ENCODE measurements around the gene NDUFA6. TPM values are rescaled to one million over a fixed set of nuclear protein-coding genes. Genes with fewer than 3 reads are reported as not detected.

Gene NDUFA6
- total RNA-seq, 4 donors from 2014 or later = 117 to 139 (median 125) TPM

DNA sequence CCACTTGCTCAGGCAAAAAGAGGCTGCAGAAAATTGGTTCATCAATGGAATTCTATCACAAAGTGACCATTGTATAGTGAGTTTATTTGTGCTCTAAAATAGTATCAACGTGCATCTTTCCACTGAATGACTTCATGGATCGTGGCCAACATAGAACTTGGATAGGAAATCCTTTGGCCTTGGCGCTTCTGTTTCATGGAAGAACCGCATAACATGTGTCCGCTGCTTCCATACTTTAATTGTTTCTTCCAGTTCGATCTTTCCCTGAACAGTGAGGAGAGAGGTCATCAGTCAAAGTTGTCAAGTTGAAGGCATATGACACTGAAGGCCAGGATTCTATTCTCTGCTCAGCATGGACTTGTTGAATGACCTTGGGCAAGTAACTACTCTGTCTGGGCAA is 4.5 kb downstream of the NDUFA6 start:
- no peak for DNase-seq
- Histone ChIP-seq H3K4me3 (no peak overlapping the region), H3K27me3 (no peaks in the 10 kb centered on the region), H3K9me3 (no peaks in the 10 kb centered on the region), H3K36me3 (peaks cover 0 to 46% of the 10 kb centered on the region in 2 donors), H3K4me1 (peaks cover 26 to 43% of the 10 kb centered on the region in 2 donors), H3K27ac (peak overlapping the region; percentile 6 to 57 (median 32))
- ATAC-seq = no peak
- intact Hi-C loops (cut with DNase I; ENCODE audit: low total_unique reads) = loop anchor here (10.0 kb wide), 1 partner anchor 801 kb away; the partner anchor contains the start of gene RANGAP1
- in situ Hi-C loops (cut with MboI; ENCODE audit: low sequenced_read_pairs in 4 of 4) = loop anchor here in 1 of 4 donors (25.0 kb wide), 1 partner anchor 351 kb away; the partner anchor contains the start of gene NFAM1
- TF ChIP-seq, protein P1, sequence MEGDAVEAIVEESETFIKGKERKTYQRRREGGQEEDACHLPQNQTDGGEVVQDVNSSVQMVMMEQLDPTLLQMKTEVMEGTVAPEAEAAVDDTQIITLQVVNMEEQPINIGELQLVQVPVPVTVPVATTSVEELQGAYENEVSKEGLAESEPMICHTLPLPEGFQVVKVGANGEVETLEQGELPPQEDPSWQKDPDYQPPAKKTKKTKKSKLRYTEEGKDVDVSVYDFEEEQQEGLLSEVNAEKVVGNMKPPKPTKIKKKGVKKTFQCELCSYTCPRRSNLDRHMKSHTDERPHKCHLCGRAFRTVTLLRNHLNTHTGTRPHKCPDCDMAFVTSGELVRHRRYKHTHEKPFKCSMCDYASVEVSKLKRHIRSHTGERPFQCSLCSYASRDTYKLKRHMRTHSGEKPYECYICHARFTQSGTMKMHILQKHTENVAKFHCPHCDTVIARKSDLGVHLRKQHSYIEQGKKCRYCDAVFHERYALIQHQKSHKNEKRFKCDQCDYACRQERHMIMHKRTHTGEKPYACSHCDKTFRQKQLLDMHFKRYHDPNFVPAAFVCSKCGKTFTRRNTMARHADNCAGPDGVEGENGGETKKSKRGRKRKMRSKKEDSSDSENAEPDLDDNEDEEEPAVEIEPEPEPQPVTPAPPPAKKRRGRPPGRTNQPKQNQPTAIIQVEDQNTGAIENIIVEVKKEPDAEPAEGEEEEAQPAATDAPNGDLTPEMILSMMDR (IDR thresholded peaks at IDR 0.05 in 4 of 5, conservative IDR thresholded peaks at IDR 0.05 in 1 of 5) = no peak
- TF ChIP-seq POLR2A (IDR thresholded peaks at IDR 0.05) = no peak

DNA sequence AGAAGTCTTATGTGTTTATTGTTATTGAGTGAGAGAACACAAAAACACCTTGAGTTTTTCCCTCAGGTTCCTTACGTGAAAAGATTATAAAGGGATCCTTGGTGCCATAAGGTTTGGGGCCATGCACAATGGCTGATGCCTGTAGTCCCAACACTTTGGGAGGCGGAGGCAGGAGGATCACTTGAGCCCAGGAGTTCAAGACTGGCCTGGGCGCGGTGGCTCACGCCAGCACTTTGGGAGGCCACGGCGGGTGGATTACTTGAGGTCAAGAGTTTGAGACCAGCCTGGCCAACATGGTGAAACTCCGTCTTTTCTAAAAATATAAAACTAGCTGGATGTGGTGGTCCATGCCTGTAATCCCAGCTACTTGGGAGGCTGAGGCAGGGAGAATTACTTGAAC is 5.7 kb downstream of the NDUFA6 start:
- Histone ChIP-seq H3K4me1 (peaks cover 33 to 47% of the 10 kb centered on the region in 2 donors), H3K27ac (peak overlapping the region in 2 of 4 donors; percentile 14 to 27), H3K27me3 (no peaks in the 10 kb centered on the region), H3K36me3 (peaks cover 0 to 46% of the 10 kb centered on the region in 2 donors), H3K9me3 (no peaks in the 10 kb centered on the region), H3K4me3 (no peak overlapping the region)
- in situ Hi-C loops (cut with MboI; ENCODE audit: low sequenced_read_pairs in 4 of 4) = loop anchor here in 1 of 4 donors (25.0 kb wide), 1 partner anchor 352 kb away; the partner anchor contains the start of gene NFAM1
- DNase-seq = no peak
- TF ChIP-seq POLR2A (IDR thresholded peaks at IDR 0.05) = no peak
- TF ChIP-seq, protein P1 (IDR thresholded peaks at IDR 0.05 in 4 of 5, conservative IDR thresholded peaks at IDR 0.05 in 1 of 5) = no peak
- intact Hi-C loops (cut with DNase I; ENCODE audit: low total_unique reads) = loop anchor here (10.0 kb wide), 1 partner anchor 800 kb away; the partner anchor contains the start of gene RANGAP1
- ATAC-seq = no peak

DNA sequence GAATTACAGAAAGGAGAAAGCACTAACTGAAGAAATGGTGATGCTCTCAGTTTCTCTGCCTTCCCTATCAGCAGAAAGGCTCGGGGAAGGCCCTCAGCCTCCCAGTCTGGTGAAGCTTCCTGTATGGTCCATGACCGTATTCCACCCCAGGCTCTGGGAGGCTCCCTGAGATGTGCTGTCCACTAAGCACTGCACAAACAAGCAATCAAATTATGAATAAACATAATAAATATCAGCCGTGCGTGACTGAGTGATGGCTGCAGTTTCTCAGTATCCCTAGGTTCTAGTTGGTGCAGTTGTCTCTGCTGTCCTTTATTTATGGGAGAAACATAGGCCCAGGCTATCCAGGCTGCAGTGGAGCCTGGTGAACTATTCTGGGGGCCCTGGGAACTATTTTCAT is 7.5 kb downstream of the NDUFA6 start:
- in situ Hi-C loops (cut with MboI; ENCODE audit: low sequenced_read_pairs in 4 of 4) = loop anchor here in 1 of 4 donors (25.0 kb wide), 1 partner anchor 354 kb away; the partner anchor contains the start of gene NFAM1
- no peak for DNase-seq
- ATAC-seq = no peak
- H3K4me3 ChIP-seq = no peak overlapping the region
- H3K27me3 ChIP-seq = no peaks in the 10 kb centered on the region
- peaks cover 0 to 46% of the 10 kb centered on the region in 2 donors for H3K36me3 ChIP-seq
- H3K27ac ChIP-seq = peak overlapping the region in 3 of 4 donors; percentile 20 to 46 (median 22)
- peaks cover 31 to 45% of the 10 kb centered on the region in 2 donors for H3K4me1 ChIP-seq
- H3K9me3 ChIP-seq = no peaks in the 10 kb centered on the region
- no peak for TF ChIP-seq POLR2A (IDR thresholded peaks at IDR 0.05)
- TF ChIP-seq, protein P1 (IDR thresholded peaks at IDR 0.05 in 4 of 5, conservative IDR thresholded peaks at IDR 0.05 in 1 of 5) = no peak
- intact Hi-C loops (cut with DNase I; ENCODE audit: low total_unique reads) = loop anchor here (10.0 kb wide), 1 partner anchor 798 kb away; the partner anchor contains the start of gene RANGAP1

DNA sequence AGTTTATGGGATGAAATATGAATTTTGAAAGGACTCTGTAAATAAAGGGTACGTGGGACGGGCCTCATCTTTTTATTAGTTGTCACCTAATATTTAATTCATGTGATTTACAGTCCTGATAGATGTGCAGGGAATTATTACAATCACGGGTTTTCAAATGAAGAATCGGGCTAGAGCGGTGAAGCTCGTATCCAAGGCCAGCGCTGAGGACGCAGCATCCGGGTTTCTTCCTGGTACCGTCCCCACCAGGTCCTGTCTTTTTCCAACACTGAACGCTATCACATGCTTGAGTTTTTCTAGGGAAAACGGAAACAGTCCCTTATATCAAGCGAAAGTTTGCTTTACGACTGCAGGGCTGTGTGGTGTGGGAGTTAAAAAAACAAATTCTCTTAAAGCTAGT is 10.3 kb downstream of the NDUFA6 start:
- in situ Hi-C loops (cut with MboI; ENCODE audit: low sequenced_read_pairs in 4 of 4) = loop anchor here in 1 of 4 donors (25.0 kb wide), 1 partner anchor 357 kb away; the partner anchor contains the start of gene NFAM1
- intact Hi-C loops (cut with DNase I; ENCODE audit: low total_unique reads) = loop anchor here (2.0 to 10.0 kb wide), 2 partner anchors 391 to 795 kb away; partner anchors contain the start of genes RANGAP1 and SNU13
- peaks cover 30 to 35% of the 10 kb centered on the region in 2 donors for H3K4me1 ChIP-seq
- H3K27ac ChIP-seq = peak overlapping the region; percentile 95 to 100 (median 100)
- peak overlapping the region; percentile 69 to 89 (median 86) for H3K4me3 ChIP-seq
- DNase-seq = no peak
- peak; percentile 25 to 26 for ATAC-seq
- no peaks in the 10 kb centered on the region for H3K27me3 ChIP-seq
- no peak for TF ChIP-seq POLR2A (IDR thresholded peaks at IDR 0.05)
- TF ChIP-seq, protein P1 (IDR thresholded peaks at IDR 0.05 in 4 of 5, conservative IDR thresholded peaks at IDR 0.05 in 1 of 5) = no peak
- H3K36me3 ChIP-seq = peaks cover 0 to 22% of the 10 kb centered on the region in 2 donors
- H3K9me3 ChIP-seq = no peaks in the 10 kb centered on the region

All from gastrocnemius medialis (tissue), 4 donors.